HL-60 (cell line): ENCODE results near the gene RASGEF1B.

Source experiments
- DNase-seq, 2 experiments: peaks; one replicate each; pipeline ENCODE4 v3.0.0-alpha.2; 2010 to 2020; ENCODE audit warnings: low read depth in 1 of 2, low spot score in 1 of 2
- H3K27ac ChIP-seq: fragments of 250-450 bp; sonication (Bioruptor Pico); replicated peaks from 2 replicates; pipeline ENCODE4 v1.5.1; 2020; ENCODE audit warnings: mild to moderate bottlenecking, moderate library complexity
- H3K27me3 ChIP-seq: fragments of 250-450 bp; sonication (Bioruptor Pico); 2 replicates; pipeline ENCODE4 v1.5.1; 2021; ENCODE audit warnings: mild to moderate bottlenecking, moderate library complexity; ENCODE audit not compliant: insufficient read depth, poor library complexity, severe bottlenecking
- H3K4me3 ChIP-seq: replicated peaks from 2 replicates; pipeline ENCODE4 v1.5.1; 2011; ENCODE audit warnings: mild to moderate bottlenecking, control low read depth, low read length; ENCODE audit not compliant: insufficient read depth
- CTCF ChIP-seq: IDR thresholded peaks from one replicate; pipeline ENCODE4 v1.5.1; 2011; ENCODE audit warnings: low read length, control low read depth, inconsistent platforms; ENCODE audit not compliant: insufficient read depth
- GABPA ChIP-seq: IDR thresholded peaks from 2 replicates; pipeline ENCODE4 v1.6.1; 2012; ENCODE audit warnings: low read depth
- POLR2AphosphoS5 ChIP-seq: IDR thresholded peaks from 2 replicates; pipeline ENCODE4 v1.6.1; 2012; ENCODE audit warnings: low read depth
- REST ChIP-seq: IDR thresholded peaks from 2 replicates; pipeline ENCODE4 v1.6.1; 2012; ENCODE audit warnings: low read depth; ENCODE audit not compliant: insufficient replicate concordance
- SPI1 ChIP-seq: IDR thresholded peaks from 2 replicates; pipeline ENCODE4 v1.6.1; 2012; ENCODE audit warnings: low read depth, mild to moderate bottlenecking, borderline replicate concordance

The RASGEF1B gene

GRCh38 chr4:81447566-81448229, 24.0 kb downstream of the RASGEF1B start:
- no peak for TF ChIP-seq GABPA
- TF ChIP-seq SPI1: no peak
- TF ChIP-seq CTCF: no peak
- no peak for TF ChIP-seq POLR2AphosphoS5
- TF ChIP-seq REST: no peak
- DNase-seq: no peak
- Histone ChIP-seq H3K4me3 (no peak overlapping the region), H3K27ac (no peak overlapping the region), H3K27me3 (no peaks in the 10 kb centered on the region)

- Histone ChIP-seq H3K27ac (no peak overlapping the region), H3K27me3 (no peaks in the 10 kb centered on the region), H3K4me3 (no peak overlapping the region)
- no peak for TF ChIP-seq GABPA
- no peak for TF ChIP-seq REST
- no peak for TF ChIP-seq POLR2AphosphoS5
- no peak for TF ChIP-seq SPI1
- TF ChIP-seq CTCF: no peak
- no peak for DNase-seq
Observed at GRCh38 chr4:81446634-81447033, 25.1 kb downstream of the RASGEF1B start.

GRCh38 chr4:81445196-81445595, 26.5 kb downstream of the RASGEF1B start:
- Histone ChIP-seq H3K27ac (no peak overlapping the region), H3K27me3 (no peaks in the 10 kb centered on the region), H3K4me3 (no peak overlapping the region)
- TF ChIP-seq CTCF (no peak), GABPA (no peak), POLR2AphosphoS5 (no peak), REST (no peak), SPI1 (no peak)
- DNase-seq: no peak
